ENCODE results near the gene RSPH6A.

DNA sequence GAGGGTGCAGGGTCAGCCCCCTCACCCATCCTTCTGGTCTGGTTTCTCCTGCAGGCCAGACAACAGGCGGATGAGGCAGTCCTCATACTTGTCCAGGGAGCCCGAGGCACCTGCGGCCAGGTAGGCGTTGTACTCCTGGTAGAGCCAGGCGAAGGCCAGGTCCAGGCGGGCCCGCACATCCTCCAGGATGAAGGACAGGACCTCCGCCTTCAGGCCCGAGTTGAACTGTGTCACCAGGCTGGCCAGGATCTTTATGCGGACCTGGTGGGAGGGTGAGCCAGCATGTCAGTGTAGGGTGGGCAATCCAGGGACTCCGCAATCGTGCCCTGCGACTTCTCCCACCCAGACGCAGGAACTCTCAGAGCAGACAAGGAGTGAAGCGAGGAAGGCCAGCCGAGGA is 13.8 kb upstream of the RSPH6A start:
- no peak for TF ChIP-seq CTCF (IDR thresholded peaks at IDR 0.05)
- no peak for TF ChIP-seq POLR2A (IDR thresholded peaks at IDR 0.05)
- TF ChIP-seq POLR2AphosphoS5 (IDR thresholded peaks at IDR 0.05): no peak
- TF ChIP-seq EP300 (IDR thresholded peaks at IDR 0.05): no peak

Measured in gastroesophageal sphincter (tissue), 3 donors.